Right atrium auricular region (tissue), 2 donors: Measurements from ENCODE around the gene NOD2. TPM values are rescaled to one million over a fixed set of nuclear protein-coding genes. Genes with fewer than 3 reads are reported as not detected.

ENCODE experiments used
- DNase-seq: peaks from one replicate; pipeline ENCODE4 v3.0.0-alpha.2; 2019; ENCODE audit warnings: low spot score
- H3K27ac ChIP-seq, 2 donors: fragments of 200-600 bp; sonication (generic); 1 replicate in 1 of 2; 2 replicates in 1 of 2; pipeline ENCODE4 v1.5.1; 2016 to 2019
- H3K27me3 ChIP-seq, 2 donors: fragments of 200-600 bp; sonication (generic); one replicate each; pipeline versions ENCODE4 v1.5.1 to v1.6.0; 2017 to 2019
- H3K36me3 ChIP-seq: fragments of 200-600 bp; sonication (generic); one replicate; pipeline ENCODE4 v1.5.1; 2016
- H3K4me1 ChIP-seq, 2 donors: fragments of 200-600 bp; sonication (generic); one replicate each; pipeline versions ENCODE4 v1.5.1 to v1.6.0; 2017 to 2019
- H3K4me3 ChIP-seq, 2 donors: fragments of 200-600 bp; sonication (generic); 1 replicate in 1 of 2; 2 replicates in 1 of 2; pipeline ENCODE4 v1.5.1; 2017 to 2019; ENCODE audit warnings: mild to moderate bottlenecking in 1 of 2, moderate library complexity in 1 of 2
- H3K9me3 ChIP-seq, 2 donors: fragments of 200-600 bp; sonication (generic); one replicate each; pipeline ENCODE4 v1.5.1; 2019
- CTCF ChIP-seq, 2 donors: fragments of 200-600 bp; sonication (generic); IDR thresholded peaks; one replicate each; pipeline ENCODE4 v1.5.1; 2019; ENCODE audit warnings: antibody characterized with exemption in 2 of 2
- total RNA-seq, 2 donors: library from RNA; depleted of rRNA; stranded (reverse); fragments of >200 nt; gene quantifications; one replicate each; pipeline ENCODE4 v1.1.0, GENCODE V29; 2016

The NOD2 gene
- total RNA-seq, 2 donors from 2014 or later, result 0.44 to 1.6 TPM

- Histone ChIP-seq H3K27me3 (no peaks in the 10 kb centered on the region), H3K27ac (no peak overlapping the region), H3K4me3 (no peak overlapping the region), H3K4me1 (peaks cover 0 to 8% of the 10 kb centered on the region in 2 donors), H3K9me3 (no peaks in the 10 kb centered on the region), H3K36me3 (no peaks in the 10 kb centered on the region)
- no peak for TF ChIP-seq CTCF (IDR thresholded peaks at IDR 0.05)
- no peak for DNase-seq
Measured at GRCh38 chr16:50683689-50684374, 9.6 kb upstream of the NOD2 start.

GRCh38 chr16:50684823-50685461 is 8.5 kb upstream of the NOD2 start:
- H3K4me1 ChIP-seq, result peaks cover 0 to 8% of the 10 kb centered on the region in 2 donors
- DNase-seq, result no peak
- H3K27ac ChIP-seq, result no peak overlapping the region
- H3K36me3 ChIP-seq, result no peaks in the 10 kb centered on the region
- TF ChIP-seq CTCF (IDR thresholded peaks at IDR 0.05), result no peak
- H3K9me3 ChIP-seq, result no peaks in the 10 kb centered on the region
- H3K27me3 ChIP-seq, result no peaks in the 10 kb centered on the region
- H3K4me3 ChIP-seq, result no peak overlapping the region

DNA sequence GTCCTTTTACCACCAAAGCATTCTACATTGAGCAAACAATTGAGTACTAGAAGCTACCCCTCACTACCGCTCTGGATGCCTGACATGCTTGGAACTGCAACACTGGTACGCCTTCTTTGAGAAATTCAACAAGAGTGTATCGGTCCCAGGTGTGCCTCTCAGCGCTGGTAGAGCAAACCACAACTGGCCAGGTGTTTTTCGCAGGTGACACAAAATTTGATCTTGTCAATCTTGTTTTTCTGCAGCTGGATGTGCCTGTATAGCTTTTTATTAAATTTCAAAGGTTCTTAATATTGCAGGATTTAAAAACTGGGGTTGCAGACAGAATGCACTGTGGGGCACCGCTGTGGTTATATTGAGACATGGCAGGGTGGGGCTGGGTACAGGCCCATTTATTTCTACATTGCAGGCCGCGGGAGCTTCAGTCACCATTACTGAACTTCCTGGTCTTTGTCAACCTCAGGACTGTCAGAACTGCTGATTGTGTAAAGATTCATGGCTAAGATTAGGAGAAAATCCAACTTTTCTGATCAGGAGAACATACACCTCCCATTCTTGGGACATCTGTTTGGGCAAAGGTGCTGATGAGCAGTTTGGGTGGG is 7.8 kb upstream of the NOD2 start:
- Histone ChIP-seq H3K4me1 (peaks cover 0 to 8% of the 10 kb centered on the region in 2 donors), H3K36me3 (no peaks in the 10 kb centered on the region), H3K27me3 (no peaks in the 10 kb centered on the region), H3K27ac (no peak overlapping the region), H3K9me3 (no peaks in the 10 kb centered on the region), H3K4me3 (no peak overlapping the region)
- DNase-seq, result no peak
- no peak for TF ChIP-seq CTCF (IDR thresholded peaks at IDR 0.05)

DNA sequence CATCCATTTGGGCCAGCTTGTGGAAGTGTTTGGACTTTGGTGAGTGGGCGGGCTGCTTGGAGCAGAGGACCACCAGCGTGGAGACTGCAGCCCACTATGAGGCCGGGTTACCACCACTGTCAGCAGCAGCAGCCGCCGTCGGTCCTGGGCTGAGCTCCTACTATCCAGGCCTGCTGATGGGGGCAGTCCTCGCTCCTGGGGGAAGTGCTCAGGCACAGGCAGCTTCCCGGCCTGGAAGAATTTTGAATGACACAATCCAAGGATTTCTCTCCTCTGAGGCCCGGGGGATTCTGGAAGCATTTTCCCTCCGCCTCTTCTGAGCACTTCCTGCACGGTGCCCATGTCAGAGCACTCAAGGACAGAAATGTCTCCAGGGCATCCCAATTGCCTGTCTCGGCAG is 5.3 kb upstream of the NOD2 start:
- no peaks in the 10 kb centered on the region for H3K9me3 ChIP-seq
- no peak overlapping the region for H3K4me3 ChIP-seq
- peaks cover 0 to 9% of the 10 kb centered on the region in 2 donors for H3K4me1 ChIP-seq
- DNase-seq, result no peak
- H3K27me3 ChIP-seq, result no peaks in the 10 kb centered on the region
- H3K36me3 ChIP-seq, result no peaks in the 10 kb centered on the region
- no peak for TF ChIP-seq CTCF (IDR thresholded peaks at IDR 0.05)
- no peak overlapping the region for H3K27ac ChIP-seq

DNA sequence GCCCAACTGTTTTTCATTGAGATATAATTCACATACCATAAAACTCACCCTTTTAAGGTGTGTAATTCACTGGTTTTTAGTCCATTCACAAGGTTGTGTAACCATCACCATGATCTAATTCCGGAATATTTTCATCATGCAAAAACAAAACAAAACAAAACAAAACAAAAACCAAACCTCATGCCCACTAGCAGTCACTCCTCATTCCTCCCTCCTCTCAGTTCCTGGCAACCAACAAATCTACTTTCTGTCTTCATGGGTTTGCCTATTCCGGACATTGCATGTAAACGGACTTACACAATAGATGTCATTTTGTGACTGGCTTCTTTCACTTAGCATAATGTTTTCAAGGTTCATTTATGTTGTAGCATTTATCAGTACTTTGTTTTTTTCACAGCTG is 4.5 kb upstream of the NOD2 start:
- Histone ChIP-seq H3K9me3 (no peaks in the 10 kb centered on the region), H3K27me3 (no peaks in the 10 kb centered on the region), H3K4me3 (no peak overlapping the region), H3K4me1 (peaks cover 0 to 17% of the 10 kb centered on the region in 2 donors), H3K27ac (no peak overlapping the region), H3K36me3 (no peaks in the 10 kb centered on the region)
- DNase-seq, result no peak
- no peak for TF ChIP-seq CTCF (IDR thresholded peaks at IDR 0.05)
